GM21381 (cell line): ENCODE results near the gene DOLK.
A peak's percentile ranks its signal among the peaks of the same experiment; 100 is the strongest.

Experiments
- ATAC-seq: cut with Tn5 transposase; IDR thresholded peaks from one replicate; pipeline ENCODE4 v1.9.1; 2021; ENCODE audit warnings: mild to moderate bottlenecking, moderate library complexity; ENCODE audit not compliant: unreplicated experiment

DOLK gene

GRCh38 chr9:128909859-128910258 lies 37.5 kb downstream of the DOLK start:
- ATAC-seq, result no peak

GRCh38 chr9:128908372-128908771 lies 39.0 kb downstream of the DOLK start:
- no peak for ATAC-seq

GRCh38 chr9:128906741-128907140 lies 40.7 kb downstream of the DOLK start:
- ATAC-seq, result no peak

- ATAC-seq, result no peak
Measured at GRCh38 chr9:128905964-128906363, 41.4 kb downstream of the DOLK start.

GRCh38 chr9:128903871-128904620 lies 43.4 kb downstream of the DOLK start:
- no peak for ATAC-seq

GRCh38 chr9:128903079-128903461 lies 44.3 kb downstream of the DOLK start:
- ATAC-seq, result no peak

- peak; percentile 83 for ATAC-seq
Measured at GRCh38 chr9:128902351-128903078, 44.9 kb downstream of the DOLK start.

GRCh38 chr9:128901822-128902221 lies 45.6 kb downstream of the DOLK start:
- ATAC-seq, result peak; percentile 12

GRCh38 chr9:128901379-128901778 lies 46.0 kb downstream of the DOLK start:
- no peak for ATAC-seq

- no peak for ATAC-seq
Measured at GRCh38 chr9:128899566-128900322, 47.7 kb downstream of the DOLK start.

- ATAC-seq, result no peak
Measured at GRCh38 chr9:128898845-128899565, 48.4 kb downstream of the DOLK start.

- ATAC-seq, result no peak
Measured at GRCh38 chr9:128898382-128898781, 49.0 kb downstream of the DOLK start.

GRCh38 chr9:128895556-128895955 lies 51.8 kb downstream of the DOLK start:
- ATAC-seq, result no peak
